GM12801 (cell line): ENCODE measurements around the gene JTB.

Source experiments
- TF ChIP-seq, protein P1 (sequence below): IDR thresholded peaks from one replicate; pipeline ENCODE4 v1.5.1; 2011; ENCODE audit warnings: control low read depth; ENCODE audit not compliant: insufficient read length; ENCODE audit errors: extremely low read depth

Gene JTB

DNA sequence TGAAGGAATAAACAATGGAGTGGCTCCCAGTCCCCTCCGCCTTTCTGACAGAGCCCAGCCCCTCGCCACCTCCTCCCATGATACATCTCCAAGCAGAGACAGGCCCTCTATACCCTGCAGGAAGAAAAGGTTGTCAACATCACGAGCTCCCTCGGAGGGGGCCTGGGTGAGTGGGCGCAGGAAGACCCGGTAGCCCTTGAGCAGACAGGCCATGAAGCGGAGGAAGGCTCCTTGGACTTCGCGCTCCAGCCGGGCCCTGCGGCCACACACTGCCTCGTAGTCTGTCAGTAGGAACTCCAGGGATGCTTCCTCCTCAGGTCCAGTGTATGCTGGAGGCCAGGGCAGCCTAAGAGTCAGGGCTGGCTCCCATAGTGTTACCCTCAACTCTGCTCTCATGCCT, 38.0 kb downstream of the JTB start:
- TF ChIP-seq, protein P1, sequence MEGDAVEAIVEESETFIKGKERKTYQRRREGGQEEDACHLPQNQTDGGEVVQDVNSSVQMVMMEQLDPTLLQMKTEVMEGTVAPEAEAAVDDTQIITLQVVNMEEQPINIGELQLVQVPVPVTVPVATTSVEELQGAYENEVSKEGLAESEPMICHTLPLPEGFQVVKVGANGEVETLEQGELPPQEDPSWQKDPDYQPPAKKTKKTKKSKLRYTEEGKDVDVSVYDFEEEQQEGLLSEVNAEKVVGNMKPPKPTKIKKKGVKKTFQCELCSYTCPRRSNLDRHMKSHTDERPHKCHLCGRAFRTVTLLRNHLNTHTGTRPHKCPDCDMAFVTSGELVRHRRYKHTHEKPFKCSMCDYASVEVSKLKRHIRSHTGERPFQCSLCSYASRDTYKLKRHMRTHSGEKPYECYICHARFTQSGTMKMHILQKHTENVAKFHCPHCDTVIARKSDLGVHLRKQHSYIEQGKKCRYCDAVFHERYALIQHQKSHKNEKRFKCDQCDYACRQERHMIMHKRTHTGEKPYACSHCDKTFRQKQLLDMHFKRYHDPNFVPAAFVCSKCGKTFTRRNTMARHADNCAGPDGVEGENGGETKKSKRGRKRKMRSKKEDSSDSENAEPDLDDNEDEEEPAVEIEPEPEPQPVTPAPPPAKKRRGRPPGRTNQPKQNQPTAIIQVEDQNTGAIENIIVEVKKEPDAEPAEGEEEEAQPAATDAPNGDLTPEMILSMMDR = no peak

DNA sequence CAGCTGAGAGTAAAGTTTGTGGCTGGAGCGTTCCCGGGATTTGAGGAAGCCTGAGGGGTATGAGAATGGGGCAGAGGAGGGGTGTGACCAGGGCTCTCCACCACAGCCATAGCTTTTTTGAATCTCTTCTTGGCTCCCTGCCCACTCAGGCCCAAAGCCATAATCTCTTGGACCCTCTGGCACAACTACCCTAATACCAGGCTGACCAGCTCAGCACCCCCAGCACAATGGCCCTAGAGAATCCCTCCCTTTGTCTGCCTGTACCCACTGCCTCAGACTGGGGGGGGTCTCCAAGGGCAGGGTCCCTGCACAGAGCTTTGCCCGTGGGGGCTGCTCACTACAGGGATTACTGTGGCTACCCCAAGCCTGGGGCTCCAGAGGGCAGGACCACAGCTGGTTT, 38.5 kb downstream of the JTB start:
- TF ChIP-seq, protein P1 = no peak

DNA sequence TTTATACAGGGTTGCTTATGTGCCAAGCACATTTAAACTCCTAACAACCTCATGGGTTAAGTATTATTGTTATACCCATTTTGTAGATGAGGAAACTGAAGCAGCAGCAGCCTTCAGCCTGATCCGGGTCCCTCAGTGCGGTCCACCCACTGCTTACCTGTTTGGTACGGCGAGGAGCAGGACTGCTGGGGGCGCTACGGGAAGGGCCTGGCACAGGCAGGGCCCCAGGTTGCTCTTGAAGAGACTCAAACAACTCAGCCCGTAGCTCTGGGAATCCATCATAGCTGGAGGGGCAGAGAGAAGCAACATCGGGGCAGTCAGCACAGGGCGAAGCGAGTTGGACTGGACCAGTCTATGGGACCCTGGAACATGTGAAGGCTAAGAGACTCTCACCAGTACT, 40.1 kb downstream of the JTB start:
- TF ChIP-seq, protein P1 = no peak

DNA sequence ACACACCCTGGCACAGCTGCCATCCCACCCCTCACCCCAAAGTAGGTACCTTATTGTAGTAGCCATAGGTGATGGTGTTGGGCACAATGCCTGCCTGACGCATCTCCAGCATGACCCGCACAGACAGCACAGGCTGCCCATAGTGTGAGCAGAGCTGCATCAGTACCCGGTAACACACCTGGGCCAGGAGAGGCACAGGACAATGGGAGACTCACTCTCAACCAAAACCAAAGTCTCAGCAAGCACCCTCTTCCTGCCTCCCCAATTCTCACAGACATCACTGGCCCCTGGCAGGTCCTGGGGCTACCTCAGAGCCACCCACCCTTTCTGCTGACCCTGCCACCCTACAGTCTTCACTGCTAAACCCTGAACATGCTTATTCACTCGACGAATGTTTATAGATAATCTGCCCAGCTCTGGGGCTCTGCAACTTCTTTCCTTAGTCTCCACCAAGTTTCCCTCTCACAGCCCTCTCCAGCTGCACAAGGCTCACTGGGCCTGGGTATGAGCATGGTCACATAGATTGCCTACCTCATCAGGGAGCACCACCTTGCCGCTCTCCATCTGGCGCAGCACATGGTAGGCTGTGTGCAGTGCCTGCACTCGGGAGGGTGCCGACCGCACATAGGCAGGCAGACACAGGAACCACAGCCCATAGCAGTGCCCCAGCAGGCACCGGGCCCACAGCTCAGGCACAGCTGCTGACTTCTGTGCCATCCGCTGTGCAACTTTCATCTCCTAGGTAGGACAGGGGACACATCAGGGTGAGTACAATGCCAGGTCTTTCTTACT, 41.3 kb downstream of the JTB start:
- TF ChIP-seq, protein P1 = no peak

DNA sequence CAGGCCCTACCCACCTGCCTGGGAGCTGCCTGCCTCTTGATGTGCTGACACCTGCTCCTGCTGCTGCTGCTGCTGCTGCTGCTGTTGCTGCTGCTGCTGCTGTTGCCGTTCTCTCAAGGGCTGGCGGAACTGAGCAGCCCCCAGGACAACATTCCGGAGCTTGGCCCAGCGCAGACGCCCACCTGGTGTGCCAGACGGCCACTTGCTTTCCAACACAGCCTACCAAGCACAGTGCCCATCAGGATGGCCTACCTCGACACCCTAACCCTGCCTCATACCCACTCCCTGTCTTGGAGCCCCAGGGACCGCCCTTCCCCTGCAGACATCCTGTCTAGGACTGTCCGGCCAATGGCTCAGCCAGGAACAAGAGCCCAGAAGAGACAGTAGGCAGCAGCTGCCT, 42.7 kb downstream of the JTB start:
- TF ChIP-seq, protein P1 = no peak

DNA sequence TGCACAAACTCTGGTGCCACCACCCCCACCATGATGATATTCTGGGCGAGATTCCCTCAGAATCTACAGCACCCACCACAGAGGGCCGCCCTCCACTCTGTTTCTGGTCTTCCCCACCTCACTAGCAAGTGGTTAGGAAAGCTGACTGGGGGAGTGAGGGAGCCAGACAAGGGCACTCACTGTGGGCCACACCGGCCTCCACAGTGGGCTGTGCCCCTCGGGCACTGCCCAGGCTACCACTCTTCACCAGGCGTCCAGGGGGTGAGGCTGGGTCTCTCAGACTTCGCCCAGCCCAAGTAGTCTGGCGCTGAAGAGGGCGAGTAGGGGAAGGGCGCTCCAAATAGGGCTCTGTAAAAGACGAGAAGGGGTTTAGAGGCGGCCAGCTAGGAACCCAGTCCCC, 43.5 kb downstream of the JTB start:
- TF ChIP-seq, protein P1 = no peak

DNA sequence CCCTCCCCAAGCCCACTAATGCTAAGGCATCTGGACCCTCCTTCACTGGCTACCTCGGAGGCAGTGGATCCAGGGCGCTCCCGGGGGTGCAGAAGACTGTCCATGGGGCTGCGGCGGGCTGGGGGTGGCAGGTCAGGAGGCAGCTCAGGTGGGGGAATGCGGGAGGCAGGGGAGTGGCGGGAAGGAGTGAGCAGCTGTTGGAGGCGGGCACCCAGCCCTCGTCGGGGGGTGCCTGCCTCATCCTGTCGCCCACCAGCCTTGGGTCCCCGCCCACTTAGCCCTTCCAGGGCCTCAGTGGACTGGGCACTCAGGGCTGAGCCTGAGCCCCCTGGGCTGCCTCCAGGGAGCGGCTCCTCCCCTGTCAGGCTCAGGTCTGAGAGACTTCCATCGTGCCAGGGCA, 44.0 kb downstream of the JTB start:
- TF ChIP-seq, protein P1 = no peak
